ENCODE data around the gene RIGI. TPM values are rescaled to one million over a fixed set of nuclear protein-coding genes. Genes with fewer than 3 reads are reported as not detected.
"Not testable (repeated sequence)": the region's sequence is repeated elsewhere in the genome, so short reads cannot be mapped to it uniquely, and the experiment has no call there.

Gene RIGI
- total RNA-seq, 1 donor from 2014 or later: 5.8 TPM

DNA sequence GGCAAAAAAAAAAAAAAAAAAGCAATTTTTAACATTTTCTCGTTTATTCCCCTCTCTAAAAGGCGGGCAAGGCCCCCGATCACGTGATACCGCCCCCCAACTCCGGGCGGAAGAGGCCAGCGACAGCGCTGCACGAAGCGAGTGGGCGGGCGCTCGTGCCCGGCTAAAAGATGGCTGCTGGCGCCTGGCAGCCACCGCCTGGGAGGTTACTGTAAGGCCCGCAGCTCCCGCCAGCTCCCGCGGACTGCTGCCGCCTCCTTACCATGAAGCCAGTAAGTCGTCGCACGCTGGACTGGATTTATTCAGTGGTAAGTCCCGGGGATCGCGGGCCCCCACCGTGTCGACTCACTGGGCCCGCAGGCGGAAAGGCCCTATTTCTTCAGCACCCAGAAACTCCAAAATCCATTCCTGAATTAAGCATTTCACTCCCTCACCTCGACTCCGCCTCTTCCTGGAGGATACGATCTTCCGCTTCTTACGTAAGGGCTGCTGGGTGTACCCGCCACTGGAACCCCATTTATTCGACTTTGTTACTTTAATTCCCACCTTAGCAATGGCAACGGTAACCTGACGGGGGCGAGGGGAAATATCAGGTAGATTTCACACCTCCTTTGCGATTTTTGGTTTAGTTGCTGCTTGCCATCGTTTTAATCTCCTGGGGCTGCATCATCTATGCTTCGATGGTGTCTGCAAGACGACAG, 26.3 kb upstream of the RIGI start, which contains the start of the genes SMIM27 and TOPORS:
SMIM27 (plus strand) TSS at position 156 of the 701 bp plus-strand sequence; CDS start at position 264, 108 bp downstream.
TOPORS (minus strand) TSS at position 415 of the 701 bp plus-strand sequence; CDS start at position 265, 150 bp downstream.
- H3K27me3 Mint-ChIP-seq: no peaks in the 10 kb centered on the region
- peak within 1 kb of the TSS; percentile 100 for H3K4me3 Mint-ChIP-seq

DNA sequence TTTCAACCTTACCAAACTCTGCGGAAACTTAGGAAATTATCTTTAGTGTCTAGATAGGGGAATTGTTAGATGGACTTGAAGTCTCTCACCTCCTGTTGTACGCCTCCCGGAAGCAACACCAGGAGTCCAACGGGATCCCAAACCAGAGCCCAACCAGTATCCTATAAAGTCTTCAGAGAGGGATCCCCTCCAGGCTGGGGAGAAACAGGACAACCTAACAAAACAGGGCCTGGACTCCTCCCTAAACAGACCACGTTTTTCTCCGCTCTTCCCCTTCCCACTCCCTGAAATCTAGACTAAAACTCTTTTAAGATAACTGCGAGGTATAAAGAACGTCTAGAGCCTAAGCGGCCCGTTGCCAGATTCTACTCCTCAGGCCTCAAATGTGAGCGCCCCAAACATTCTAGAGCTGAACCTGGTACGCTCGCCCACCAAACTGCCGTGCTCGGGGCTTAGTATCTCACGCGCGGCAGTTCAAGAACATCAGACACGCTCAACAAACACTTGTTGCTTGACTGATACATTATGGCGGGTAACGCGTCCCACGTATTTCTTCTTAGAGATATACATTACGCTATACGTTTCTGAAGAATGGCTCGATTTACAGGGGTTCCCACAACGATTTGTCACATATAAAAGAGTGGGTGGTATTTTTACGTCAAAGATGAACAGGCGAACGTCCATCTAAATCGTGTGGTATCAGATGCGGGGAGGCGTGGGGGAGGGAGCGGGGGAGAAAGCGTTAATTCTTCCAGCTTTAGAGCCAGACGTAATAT, 25.5 kb upstream of the RIGI start:
- Mint-ChIP-seq H3K27me3 (no peaks in the 10 kb centered on the region), H3K27ac (peak overlapping the region; percentile 96), H3K9me3 (no peaks in the 10 kb centered on the region), H3K4me3 (peak overlapping the region; percentile 100), H3K36me3 (peaks cover 20% of the 10 kb centered on the region), H3K4me1 (ENCODE audit: unreplicated experiment) (peaks cover 14% of the 10 kb centered on the region)
- no peak for DNase-seq (ENCODE audit: extremely low spot score, unreplicated experiment)
- TF ChIP-seq CTCF (conservative IDR thresholded peaks at IDR 0.05): no peak

More for the DNA sequence above, 26.3 kb upstream of the RIGI start, which contains the start of the genes SMIM27 and TOPORS:
- Mint-ChIP-seq H3K4me1 (ENCODE audit: unreplicated experiment) (peaks cover 13% of the 10 kb centered on the region), H3K9me3 (no peaks in the 10 kb centered on the region), H3K36me3 (peaks cover 18% of the 10 kb centered on the region), H3K27ac (peak within 1 kb of the TSS; percentile 96)
- DNase-seq (ENCODE audit: extremely low spot score, unreplicated experiment): peak; percentile 88
- TF ChIP-seq CTCF (conservative IDR thresholded peaks at IDR 0.05): no peak

DNA sequence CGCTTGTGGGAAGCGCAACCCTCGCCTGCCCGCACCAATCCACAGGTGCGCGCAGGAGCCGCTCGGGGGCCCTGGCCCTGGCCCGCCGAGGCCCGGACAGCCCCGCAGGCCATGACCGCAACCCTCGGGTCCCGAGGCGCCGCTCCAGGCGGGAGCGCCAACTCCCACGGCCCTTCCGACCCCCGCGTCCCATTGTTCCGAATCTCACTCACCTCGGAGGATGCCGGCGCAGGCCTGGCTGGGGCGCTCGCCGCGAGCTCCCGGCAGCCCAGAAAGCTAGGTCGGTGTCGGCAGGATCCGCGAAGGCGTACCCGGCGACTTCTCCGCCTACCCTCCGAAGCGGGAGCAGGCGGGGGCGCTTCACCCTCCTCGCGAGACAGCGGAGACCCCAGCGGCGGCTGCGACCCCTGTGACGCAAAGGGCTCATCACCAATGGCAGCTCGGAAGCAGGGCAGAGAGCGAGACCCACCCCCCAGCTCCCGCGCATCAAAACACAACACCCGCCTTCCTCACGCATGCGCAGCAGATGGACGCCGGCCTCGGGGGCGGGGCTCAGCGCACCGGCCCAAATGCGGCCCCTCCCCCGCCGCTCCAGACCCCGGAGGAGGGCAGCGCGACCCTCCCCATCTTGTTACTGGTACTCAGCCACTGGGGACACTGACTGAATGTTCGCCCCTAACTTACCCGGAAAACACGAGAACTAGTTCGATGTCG, 24.7 kb upstream of the RIGI start:
- Mint-ChIP-seq H3K9me3 (no peaks in the 10 kb centered on the region), H3K27me3 (no peaks in the 10 kb centered on the region), H3K27ac (peak overlapping the region; percentile 96), H3K4me1 (ENCODE audit: unreplicated experiment) (peaks cover 14% of the 10 kb centered on the region), H3K4me3 (peak overlapping the region; percentile 100), H3K36me3 (peaks cover 22% of the 10 kb centered on the region)
- DNase-seq (ENCODE audit: extremely low spot score, unreplicated experiment): peak; percentile 99
- peak; percentile 38 for TF ChIP-seq CTCF (conservative IDR thresholded peaks at IDR 0.05)

DNA sequence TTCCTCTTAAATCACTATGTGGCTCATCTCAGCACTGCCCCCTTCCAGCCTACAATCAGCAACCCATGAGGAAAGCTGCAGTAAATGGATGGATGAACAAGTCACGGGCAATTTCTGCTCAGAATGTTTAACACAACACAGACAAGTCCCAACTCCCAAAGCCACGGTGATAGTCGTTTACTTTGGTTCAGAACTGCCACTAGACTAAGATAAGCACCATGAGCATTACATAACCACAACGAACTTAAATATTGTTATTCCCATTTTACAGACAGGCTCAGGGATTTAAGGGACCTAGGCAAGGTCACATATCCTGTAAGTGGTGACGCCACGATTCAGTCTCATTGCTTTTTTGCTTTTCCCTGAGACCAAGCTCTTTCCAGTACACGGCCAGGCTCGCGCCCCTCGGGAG, 24.2 kb upstream of the RIGI start:
- Mint-ChIP-seq H3K36me3 (peaks cover 22% of the 10 kb centered on the region), H3K27ac (peak overlapping the region; percentile 96), H3K4me3 (peak overlapping the region; percentile 100), H3K27me3 (no peaks in the 10 kb centered on the region), H3K4me1 (ENCODE audit: unreplicated experiment) (peaks cover 14% of the 10 kb centered on the region), H3K9me3 (no peaks in the 10 kb centered on the region)
- no peak for DNase-seq (ENCODE audit: extremely low spot score, unreplicated experiment)
- TF ChIP-seq CTCF (conservative IDR thresholded peaks at IDR 0.05): no peak

GRCh38 chr9:32548213-32548612, 22.2 kb upstream of the RIGI start:
- not testable (repeated sequence) for H3K9me3 Mint-ChIP-seq; DNase-seq (ENCODE audit: extremely low spot score, unreplicated experiment); H3K27ac Mint-ChIP-seq; H3K27me3 Mint-ChIP-seq; H3K4me3 Mint-ChIP-seq
- peaks cover 14% of the 10 kb centered on the region for H3K4me1 Mint-ChIP-seq (ENCODE audit: unreplicated experiment)
- H3K36me3 Mint-ChIP-seq: peaks cover 32% of the 10 kb centered on the region
